Measurements from ENCODE around the gene ABCB11.

DNA sequence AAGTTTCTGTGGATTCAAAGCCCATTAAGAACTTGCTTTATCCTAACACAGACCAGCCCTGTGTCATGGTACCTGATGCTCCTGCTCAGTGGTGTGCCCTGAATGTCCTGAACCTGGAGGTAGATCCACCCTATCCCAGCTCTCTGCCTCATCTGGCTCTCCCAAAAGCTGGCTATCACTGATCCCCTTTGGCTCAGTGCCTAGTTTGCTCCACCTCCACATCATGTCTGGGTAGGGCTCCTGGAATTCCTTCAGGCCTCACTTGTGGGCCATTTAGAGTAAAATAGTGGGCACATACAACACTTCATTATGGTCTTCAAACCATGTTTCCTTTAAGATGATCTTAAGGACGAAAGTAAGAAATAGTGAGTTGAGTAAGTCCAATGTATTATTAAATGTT lies 4.8 kb upstream of the ABCB11 start:
- TF ChIP-seq, protein P1, sequence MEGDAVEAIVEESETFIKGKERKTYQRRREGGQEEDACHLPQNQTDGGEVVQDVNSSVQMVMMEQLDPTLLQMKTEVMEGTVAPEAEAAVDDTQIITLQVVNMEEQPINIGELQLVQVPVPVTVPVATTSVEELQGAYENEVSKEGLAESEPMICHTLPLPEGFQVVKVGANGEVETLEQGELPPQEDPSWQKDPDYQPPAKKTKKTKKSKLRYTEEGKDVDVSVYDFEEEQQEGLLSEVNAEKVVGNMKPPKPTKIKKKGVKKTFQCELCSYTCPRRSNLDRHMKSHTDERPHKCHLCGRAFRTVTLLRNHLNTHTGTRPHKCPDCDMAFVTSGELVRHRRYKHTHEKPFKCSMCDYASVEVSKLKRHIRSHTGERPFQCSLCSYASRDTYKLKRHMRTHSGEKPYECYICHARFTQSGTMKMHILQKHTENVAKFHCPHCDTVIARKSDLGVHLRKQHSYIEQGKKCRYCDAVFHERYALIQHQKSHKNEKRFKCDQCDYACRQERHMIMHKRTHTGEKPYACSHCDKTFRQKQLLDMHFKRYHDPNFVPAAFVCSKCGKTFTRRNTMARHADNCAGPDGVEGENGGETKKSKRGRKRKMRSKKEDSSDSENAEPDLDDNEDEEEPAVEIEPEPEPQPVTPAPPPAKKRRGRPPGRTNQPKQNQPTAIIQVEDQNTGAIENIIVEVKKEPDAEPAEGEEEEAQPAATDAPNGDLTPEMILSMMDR (IDR thresholded peaks at IDR 0.05; ENCODE audit: low read depth, low read length, missing input control): no peak
- no peak for TF ChIP-seq SP1 (IDR thresholded peaks at IDR 0.05)
- no peak for TF ChIP-seq JUND (IDR thresholded peaks at IDR 0.05)
- no peak for TF ChIP-seq FOXA1 (IDR thresholded peaks at IDR 0.05)
